Prostate gland (tissue), 2 donors: ENCODE results near the gene CTNND2. TPM values are rescaled to one million over a fixed set of nuclear protein-coding genes. Genes with fewer than 3 reads are reported as not detected.

Source experiments
- DNase-seq: peaks from one replicate; pipeline ENCODE4 v3.0.0-alpha.2; 2019; ENCODE audit warnings: low spot score
- H3K27ac ChIP-seq, 2 donors: fragments of 200-600 bp; sonication (generic); 2 replicates each; pipeline ENCODE4 v1.5.1; 2017 to 2019
- H3K27me3 ChIP-seq: fragments of 200-600 bp; sonication (generic); replicated peaks from 2 replicates; pipeline ENCODE4 v1.5.1; 2019; ENCODE audit not compliant: insufficient read depth
- H3K36me3 ChIP-seq, 2 donors: fragments of 200-600 bp; sonication (generic); 1 replicate in 1 of 2; 2 replicates in 1 of 2; pipeline versions ENCODE4 v1.5.1 to v1.8.1; 2017 to 2019
- H3K4me1 ChIP-seq: fragments of 200-600 bp; sonication (generic); replicated peaks from 2 replicates; pipeline ENCODE4 v1.5.1; 2019
- H3K4me3 ChIP-seq, 2 donors: fragments of 200-600 bp; sonication (generic); 2 replicates each; pipeline ENCODE4 v1.5.1; 2017 to 2019
- H3K9me3 ChIP-seq: fragments of 200-600 bp; sonication (generic); 2 replicates; pipeline ENCODE4 v1.5.1; 2017
- CTCF ChIP-seq, 4 experiments: fragments of 200-600 bp in 2 of 4; fragments of 450-650 bp in 2 of 4; sonication (generic) in 2 of 4; IDR thresholded peaks; 1 replicate in 3 of 4; 2 replicates in 1 of 4; pipeline ENCODE4 v1.5.1; 2016 to 2019; ENCODE audit warnings: antibody characterized with exemption in 4 of 4, mild to moderate bottlenecking in 2 of 4, moderate library complexity in 2 of 4
- POLR2A ChIP-seq: fragments of 450-650 bp; IDR thresholded peaks from one replicate; pipeline ENCODE4 v1.6.1; 2016; ENCODE audit warnings: antibody characterized with exemption, mild to moderate bottlenecking
- POLR2AphosphoS5 ChIP-seq: sonication (generic); formaldehyde crosslinking; IDR thresholded peaks from one replicate; pipeline ENCODE4 v1.6.1; 2017; ENCODE audit warnings: antibody characterized with exemption
- WGBS: methylation state at CpG from one replicate; pipeline ENCODE4 v1.1.5; 2018; 5-methylcytosine and 5-hydroxymethylcytosine counted together
- intact Hi-C: fragments of 100-400 bp; cut with DNase I; formaldehyde crosslinking; loops from one replicate; pipeline ENCODE4 v1.14.2; 2022
- total RNA-seq, 2 donors: library from RNA; depleted of rRNA; stranded (reverse); fragments of >200 nt; gene quantifications; one replicate each; pipeline ENCODE4 v1.1.0, GENCODE V29; 2016

CTNND2 gene
- total RNA-seq, 2 donors from 2014 or later: 5.5 to 11.2 TPM

GRCh38 chr5:11531811-11532555 lies 372.3 kb downstream of the CTNND2 start:
- Histone ChIP-seq H3K27me3 (no peaks in the 10 kb centered on the region), H3K9me3 (no peaks in the 10 kb centered on the region), H3K4me3 (no peak overlapping the region), H3K27ac (no peak overlapping the region), H3K36me3 (no peaks in the 10 kb centered on the region), H3K4me1 (no peaks in the 10 kb centered on the region)
- no peak for DNase-seq
- WGBS: 66% methylated on average over 4 of the region's 4 CpGs
- TF ChIP-seq POLR2A (no peak), POLR2AphosphoS5 (no peak), CTCF (IDR thresholded peaks at IDR 0.05) (no peak)
- intact Hi-C loops: no loop called here

GRCh38 chr5:11528720-11529119 lies 375.5 kb downstream of the CTNND2 start:
- Histone ChIP-seq H3K4me3 (no peak overlapping the region), H3K36me3 (no peaks in the 10 kb centered on the region), H3K4me1 (no peaks in the 10 kb centered on the region), H3K27me3 (no peaks in the 10 kb centered on the region), H3K9me3 (no peaks in the 10 kb centered on the region), H3K27ac (no peak overlapping the region)
- 95% methylated on average over 7 of the region's 7 CpGs for WGBS
- DNase-seq: no peak
- TF ChIP-seq POLR2AphosphoS5: no peak
- no peak for TF ChIP-seq POLR2A
- no peak for TF ChIP-seq CTCF (IDR thresholded peaks at IDR 0.05)
- intact Hi-C loops: no loop called here

- H3K36me3 ChIP-seq: no peaks in the 10 kb centered on the region
- H3K27ac ChIP-seq: no peak overlapping the region
- intact Hi-C loops: no loop called here
- TF ChIP-seq CTCF (IDR thresholded peaks at IDR 0.05) (no peak), POLR2A (no peak), POLR2AphosphoS5 (no peak)
- H3K9me3 ChIP-seq: no peaks in the 10 kb centered on the region
- DNase-seq: no peak
- WGBS: 63% methylated on average over 7 of the region's 7 CpGs
- no peak overlapping the region for H3K4me3 ChIP-seq
- H3K4me1 ChIP-seq: no peaks in the 10 kb centered on the region
- H3K27me3 ChIP-seq: no peaks in the 10 kb centered on the region
Observed at GRCh38 chr5:11527652-11528349, 376.4 kb downstream of the CTNND2 start.

- H3K4me3 ChIP-seq: no peak overlapping the region
- TF ChIP-seq POLR2A (no peak), POLR2AphosphoS5 (no peak), CTCF (IDR thresholded peaks at IDR 0.05) (no peak)
- 59% methylated on average over 2 of the region's 2 CpGs for WGBS
- no peaks in the 10 kb centered on the region for H3K9me3 ChIP-seq
- H3K4me1 ChIP-seq: no peaks in the 10 kb centered on the region
- DNase-seq: no peak
- no peaks in the 10 kb centered on the region for H3K36me3 ChIP-seq
- no peaks in the 10 kb centered on the region for H3K27me3 ChIP-seq
- no peak overlapping the region for H3K27ac ChIP-seq
- intact Hi-C loops: no loop called here
Observed at GRCh38 chr5:11525020-11525419, 379.2 kb downstream of the CTNND2 start.

GRCh38 chr5:11524188-11524587 lies 380.1 kb downstream of the CTNND2 start:
- Histone ChIP-seq H3K27ac (no peak overlapping the region), H3K4me1 (no peaks in the 10 kb centered on the region), H3K36me3 (no peaks in the 10 kb centered on the region), H3K4me3 (no peak overlapping the region), H3K27me3 (no peaks in the 10 kb centered on the region), H3K9me3 (no peaks in the 10 kb centered on the region)
- no peak for DNase-seq
- 62% methylated on average over 4 of the region's 4 CpGs for WGBS
- intact Hi-C loops: no loop called here
- TF ChIP-seq CTCF (IDR thresholded peaks at IDR 0.05): no peak
- no peak for TF ChIP-seq POLR2A
- TF ChIP-seq POLR2AphosphoS5: no peak
